Adrenal gland (tissue), 5 donors: ENCODE data around the gene CRYBA1.

Experiments
- CTCF ChIP-seq, 6 experiments: fragments of 450-650 bp in 4 of 6; fragments of 200-600 bp in 2 of 6; sonication (generic) in 1 of 6; IDR thresholded peaks; 1 replicate in 5 of 6; 2 replicates in 1 of 6; pipeline versions ENCODE4 v1.5.1 to v1.8.0; 2016 to 2021; ENCODE audit warnings: antibody characterized with exemption in 6 of 6, mild to moderate bottlenecking in 2 of 6, moderate library complexity in 1 of 6
- POLR2A ChIP-seq, 2 donors: fragments of 450-650 bp; IDR thresholded peaks; one replicate each; pipeline ENCODE4 v1.6.1; 2017; ENCODE audit warnings: antibody characterized with exemption in 2 of 2, mild to moderate bottlenecking in 2 of 2, moderate library complexity in 1 of 2
- donor health status: DM: no; HTN: no; CAD: no.

DNA sequence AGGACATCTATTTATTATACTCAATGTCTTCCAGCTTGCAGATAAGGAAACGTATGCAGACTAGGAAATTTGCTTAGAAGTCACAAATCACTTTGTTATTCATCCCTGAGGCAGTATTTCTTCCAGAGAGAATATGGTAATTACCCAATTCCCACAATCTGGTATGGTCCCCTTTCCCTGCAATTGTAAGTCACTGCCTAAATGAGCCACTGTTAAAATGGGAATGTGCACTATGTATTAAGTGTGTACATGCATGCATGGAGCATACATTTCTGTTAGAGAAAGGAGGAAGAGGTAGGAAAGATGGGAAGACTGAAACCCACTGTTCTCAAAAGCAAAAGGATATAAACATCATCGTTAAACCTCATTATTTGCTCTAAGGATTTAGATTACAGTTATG, 37.3 kb downstream of the CRYBA1 start:
- TF ChIP-seq CTCF (IDR thresholded peaks at IDR 0.05) (no peak), POLR2A (IDR thresholded peaks at IDR 0.05) (no peak)
